NCI-H2107 treated with DMSO at 0.1 percent for 48 hours (cell line): ENCODE data around the gene CCDC174.
A peak's percentile ranks its signal among the peaks of the same experiment; 100 is the strongest.

Source experiments
- DNase-seq: peaks from one replicate; lab custom pipeline; 2025; ENCODE audit not compliant: unreplicated experiment; lab: John Stamatoyannopoulos, UW

The CCDC174 gene

DNA sequence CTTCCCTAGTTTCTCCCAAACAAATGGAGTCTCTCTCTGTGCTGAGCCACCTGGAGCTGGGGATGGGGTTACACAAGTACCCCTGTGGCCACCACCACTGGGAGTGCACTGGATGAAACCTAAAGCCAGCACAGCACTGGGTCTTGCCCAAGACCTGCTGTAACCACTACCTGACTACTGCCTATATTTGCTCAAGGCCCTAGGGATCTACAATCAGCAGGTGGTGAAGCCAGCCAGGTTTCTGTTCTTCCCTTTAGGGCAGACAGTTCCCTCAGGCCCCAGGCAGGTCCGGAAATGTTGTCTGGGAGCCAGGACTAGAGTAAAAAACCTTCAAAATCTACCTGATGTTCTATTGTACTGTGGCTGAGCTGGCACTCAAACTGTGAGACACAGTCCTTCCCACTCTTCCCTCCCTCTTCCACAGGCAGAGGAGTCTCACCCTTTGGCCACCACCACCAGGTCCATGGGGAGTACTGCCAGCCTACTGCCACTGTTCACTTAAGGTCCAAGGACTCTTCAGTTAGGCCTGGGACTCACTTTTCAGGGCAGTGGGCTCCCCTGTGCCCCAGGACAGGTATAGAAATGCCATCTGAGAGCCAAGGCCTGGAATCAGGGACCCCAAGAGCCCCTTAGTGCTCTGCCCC, 47.2 kb downstream of the CCDC174 start:
- peak; percentile 76 for DNase-seq

- no peak for DNase-seq
Observed at GRCh38 chr3:14699643-14700042, 48.1 kb downstream of the CCDC174 start.

DNA sequence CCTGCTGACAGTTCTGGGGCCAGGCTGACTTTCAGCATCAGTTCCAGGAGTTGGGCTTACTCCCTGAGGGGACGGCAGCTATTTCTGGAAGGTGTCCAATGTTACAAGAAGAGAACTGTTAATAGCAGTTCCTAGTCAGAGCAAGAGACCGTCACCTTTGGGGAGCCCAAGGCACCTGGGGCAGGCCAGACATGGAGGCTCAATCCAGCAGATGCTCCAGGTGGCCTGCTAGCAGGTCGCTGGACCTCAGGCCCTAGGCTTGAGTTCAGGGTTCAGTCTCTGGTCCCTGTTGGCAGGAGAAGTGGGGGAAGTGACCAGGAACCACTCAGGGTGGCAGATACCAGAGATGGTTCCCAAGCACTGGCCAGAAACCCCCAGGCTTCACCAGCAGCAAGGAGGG, 49.3 kb downstream of the CCDC174 start:
- no peak for DNase-seq

DNA sequence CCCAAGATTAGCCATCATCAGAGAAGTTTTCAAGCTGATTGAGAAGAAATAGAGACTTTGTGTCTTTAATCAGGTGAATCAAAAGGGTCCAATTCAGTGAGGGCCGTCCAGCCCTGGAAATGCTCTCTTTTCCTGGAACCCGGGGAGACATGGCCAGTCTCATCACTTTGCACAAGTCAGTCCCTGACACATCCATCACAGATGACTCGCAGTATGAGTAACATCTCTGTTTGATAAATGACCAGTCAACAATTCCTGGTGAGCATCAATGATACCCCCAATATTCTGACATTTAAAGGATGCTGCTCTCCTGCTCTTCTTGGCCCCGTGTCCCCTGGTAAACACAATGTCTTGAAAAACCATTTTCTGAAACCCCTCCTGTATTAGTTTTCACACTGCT, 50.1 kb downstream of the CCDC174 start:
- no peak for DNase-seq

- DNase-seq: no peak
Observed at GRCh38 chr3:14703128-14703750, 51.7 kb downstream of the CCDC174 start.

GRCh38 chr3:14703791-14704190, 52.2 kb downstream of the CCDC174 start:
- DNase-seq: no peak

DNA sequence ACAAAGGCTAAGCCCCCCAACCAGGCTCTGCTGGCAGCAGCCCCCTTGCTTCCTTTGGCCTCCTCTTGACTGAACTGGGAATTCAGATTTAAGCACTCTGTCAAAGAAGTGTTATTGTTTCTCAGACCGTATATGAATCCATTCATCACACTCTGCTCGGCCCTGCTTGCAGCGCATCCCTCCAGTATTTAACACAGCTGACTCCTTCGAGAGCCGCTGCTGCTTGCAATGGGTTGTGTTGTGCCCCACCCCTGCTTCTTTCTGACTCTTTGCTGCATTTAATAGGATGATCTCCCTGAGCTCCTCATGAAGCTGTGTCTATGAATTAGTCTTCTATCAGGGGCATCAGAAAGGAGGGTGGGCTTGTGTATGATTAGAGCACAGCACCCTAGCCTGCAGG, 54.5 kb downstream of the CCDC174 start:
- DNase-seq: no peak

- DNase-seq: no peak
Observed at GRCh38 chr3:14716591-14716990, 65.0 kb downstream of the CCDC174 start.

GRCh38 chr3:14717307-14717706, 65.7 kb downstream of the CCDC174 start:
- DNase-seq: no peak

DNA sequence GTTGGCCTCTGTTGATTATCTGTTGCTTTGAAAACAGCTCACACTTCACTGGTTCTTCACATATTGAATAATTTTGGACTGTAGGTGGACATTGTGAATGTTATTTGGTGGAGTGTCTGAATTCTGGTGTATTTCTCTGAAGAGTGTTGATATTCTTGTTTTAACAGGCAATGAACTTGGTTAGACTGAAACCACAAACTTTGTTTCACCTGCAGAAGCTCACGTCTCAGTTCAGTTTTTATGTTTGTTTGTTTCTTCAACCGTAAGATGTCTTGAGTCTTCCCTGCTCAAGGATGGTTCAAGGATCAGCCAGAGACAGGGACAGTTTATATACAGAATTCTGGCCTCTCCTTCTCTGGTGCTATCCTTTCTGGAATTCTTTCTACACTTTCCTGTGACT, 67.0 kb downstream of the CCDC174 start:
- no peak for DNase-seq

GRCh38 chr3:14719006-14719405, 67.4 kb downstream of the CCDC174 start:
- DNase-seq: no peak

- no peak for DNase-seq
Observed at GRCh38 chr3:14721126-14721864, 69.7 kb downstream of the CCDC174 start.
